Spleen (tissue), 7 donors: ENCODE measurements around the gene DDX56.

Experiments
- CTCF ChIP-seq, 11 experiments: fragments of 200-600 bp in 7 of 11; fragments of 450-650 bp in 4 of 11; sonication (generic) in 4 of 11; IDR thresholded peaks in 8 of 11; conservative IDR thresholded peaks in 3 of 11; 1 replicate in 7 of 11; 2 replicates in 4 of 11; pipeline versions ENCODE4 v1.4.0 to v1.8.0; 2016 to 2021; ENCODE audit warnings: antibody characterized with exemption in 11 of 11, inconsistent platforms in 4 of 11, mild to moderate bottlenecking in 1 of 11
- POLR2A ChIP-seq, 3 donors: fragments of 450-650 bp; IDR thresholded peaks; one replicate each; pipeline ENCODE4 v1.5.1; 2017; ENCODE audit warnings: antibody characterized with exemption in 3 of 3, mild to moderate bottlenecking in 1 of 3
- POLR2AphosphoS5 ChIP-seq, 3 donors: sonication (generic); formaldehyde crosslinking; IDR thresholded peaks; one replicate each; pipeline ENCODE4 v1.5.1; 2017; ENCODE audit warnings: antibody characterized with exemption in 3 of 3
- donor health status: DM: no; HTN: no; CAD: no; lungs with moderate emphysema.
- donor health status: DM: no; HTN: no; CAD: no.
- donor health status: DM: no; HTN: no; CAD: no.

GRCh38 chr7:44615793-44616192 lies 42.1 kb upstream of the DDX56 start:
- no peak for TF ChIP-seq CTCF (IDR thresholded peaks at IDR 0.05 in 8 of 11, conservative IDR thresholded peaks at IDR 0.05 in 3 of 11)
- TF ChIP-seq POLR2A (IDR thresholded peaks at IDR 0.05): no peak
- no peak for TF ChIP-seq POLR2AphosphoS5 (IDR thresholded peaks at IDR 0.05)
